Cardiac fibroblast (primary cell): ENCODE measurements around the gene SERPINE1.
"Not testable (repeated sequence)": the region's sequence is repeated elsewhere in the genome, so short reads cannot be mapped to it uniquely, and the experiment has no call there.

Experiments
- DNase-seq, 2 donors: peaks; one replicate each; pipeline versions ENCODE4 v3.0.0 to v3.0.0-alpha.2; 2010; ENCODE audit warnings: low read depth in 2 of 2
- H3K4me3 ChIP-seq, 2 donors: replicated peaks in 1 of 2; 1 replicate in 1 of 2; 2 replicates in 1 of 2; pipeline ENCODE4 v1.5.1; 2011; ENCODE audit warnings: low read depth in 2 of 2, low read length in 2 of 2, mild to moderate bottlenecking in 2 of 2, moderate library complexity in 1 of 2
- TF ChIP-seq, protein P1 (sequence below): IDR thresholded peaks from one replicate; pipeline ENCODE4 v1.5.1; 2011; ENCODE audit warnings: low read depth, mild to moderate bottlenecking, low read length, inconsistent platforms

Gene SERPINE1

DNA sequence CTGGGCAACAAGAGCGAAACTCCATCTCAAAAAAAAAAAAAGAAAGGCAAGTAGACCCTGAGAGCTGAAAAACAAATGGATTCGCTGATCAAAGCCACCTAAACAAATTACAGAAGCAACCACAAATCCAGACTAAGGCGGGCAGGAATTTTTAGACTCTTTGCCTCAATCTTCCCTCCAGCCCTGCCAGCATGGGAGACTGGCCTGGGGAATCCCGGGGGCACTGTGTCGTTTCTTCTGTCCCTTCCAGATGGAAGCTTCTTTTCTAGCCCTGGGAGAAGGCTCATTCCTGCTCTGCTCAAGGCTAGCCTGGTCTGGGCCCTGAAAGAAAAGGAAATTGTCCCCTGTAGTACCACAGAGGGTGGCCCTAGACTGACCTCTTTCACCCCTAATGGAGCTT is 15.6 kb upstream of the SERPINE1 start:
- no peak overlapping the region for H3K4me3 ChIP-seq
- DNase-seq, result no peak
- TF ChIP-seq, protein P1, sequence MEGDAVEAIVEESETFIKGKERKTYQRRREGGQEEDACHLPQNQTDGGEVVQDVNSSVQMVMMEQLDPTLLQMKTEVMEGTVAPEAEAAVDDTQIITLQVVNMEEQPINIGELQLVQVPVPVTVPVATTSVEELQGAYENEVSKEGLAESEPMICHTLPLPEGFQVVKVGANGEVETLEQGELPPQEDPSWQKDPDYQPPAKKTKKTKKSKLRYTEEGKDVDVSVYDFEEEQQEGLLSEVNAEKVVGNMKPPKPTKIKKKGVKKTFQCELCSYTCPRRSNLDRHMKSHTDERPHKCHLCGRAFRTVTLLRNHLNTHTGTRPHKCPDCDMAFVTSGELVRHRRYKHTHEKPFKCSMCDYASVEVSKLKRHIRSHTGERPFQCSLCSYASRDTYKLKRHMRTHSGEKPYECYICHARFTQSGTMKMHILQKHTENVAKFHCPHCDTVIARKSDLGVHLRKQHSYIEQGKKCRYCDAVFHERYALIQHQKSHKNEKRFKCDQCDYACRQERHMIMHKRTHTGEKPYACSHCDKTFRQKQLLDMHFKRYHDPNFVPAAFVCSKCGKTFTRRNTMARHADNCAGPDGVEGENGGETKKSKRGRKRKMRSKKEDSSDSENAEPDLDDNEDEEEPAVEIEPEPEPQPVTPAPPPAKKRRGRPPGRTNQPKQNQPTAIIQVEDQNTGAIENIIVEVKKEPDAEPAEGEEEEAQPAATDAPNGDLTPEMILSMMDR, result no peak

- no peak overlapping the region for H3K4me3 ChIP-seq
- DNase-seq, result peak; percentile 99 to 100
- TF ChIP-seq, protein P1, result no peak
Measured at GRCh38 chr7:101112233-101112632, 14.7 kb upstream of the SERPINE1 start.

DNA sequence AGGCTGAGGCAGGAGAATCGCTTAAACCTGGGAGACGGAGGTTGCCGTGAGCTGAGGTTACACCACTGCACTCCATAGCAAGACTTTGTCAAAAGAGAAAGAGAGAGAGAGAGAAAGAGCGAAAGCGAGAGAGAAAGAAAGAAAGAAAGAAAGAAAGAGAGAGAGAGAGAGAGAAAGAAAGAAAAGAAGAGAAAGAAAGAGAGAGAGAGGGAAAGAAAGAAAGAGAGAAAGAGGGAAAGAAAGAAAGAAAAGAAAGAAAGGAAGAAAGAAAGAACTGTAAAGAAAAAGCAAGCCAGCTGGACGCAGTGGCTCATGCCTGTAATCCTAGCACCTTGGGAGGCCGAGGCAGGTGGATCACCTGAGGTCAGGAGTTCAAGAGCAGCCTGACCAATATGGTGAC is 13.8 kb upstream of the SERPINE1 start:
- H3K4me3 ChIP-seq, DNase-seq: not testable (repeated sequence)

- TF ChIP-seq, protein P1, result no peak
- peak in 1 of 2 donors; percentile 34 for DNase-seq
- no peak overlapping the region for H3K4me3 ChIP-seq
Measured at GRCh38 chr7:101113836-101114235, 13.1 kb upstream of the SERPINE1 start.

DNA sequence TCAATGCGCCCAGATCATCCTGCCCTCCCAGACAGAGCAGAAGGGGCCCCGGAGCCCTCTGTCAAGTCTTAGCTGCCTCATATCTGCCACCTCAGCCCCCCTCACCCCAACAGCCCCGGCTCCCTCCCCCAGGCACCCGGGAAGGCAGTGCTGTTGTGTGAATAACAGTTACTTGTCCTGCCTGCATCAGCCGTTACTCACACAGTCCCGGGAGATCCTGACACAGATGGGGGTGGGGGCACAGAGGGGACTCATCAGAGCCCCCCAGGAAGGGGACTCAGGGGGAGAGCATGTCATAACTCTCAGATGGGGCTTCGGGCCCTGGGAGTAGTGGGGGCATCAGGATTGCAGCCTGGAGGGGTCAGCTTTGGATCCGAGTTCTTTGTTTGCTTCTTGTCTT is 12.4 kb upstream of the SERPINE1 start:
- H3K4me3 ChIP-seq, result no peak overlapping the region
- DNase-seq, result peak in 1 of 2 donors; percentile 84
- TF ChIP-seq, protein P1, result no peak

DNA sequence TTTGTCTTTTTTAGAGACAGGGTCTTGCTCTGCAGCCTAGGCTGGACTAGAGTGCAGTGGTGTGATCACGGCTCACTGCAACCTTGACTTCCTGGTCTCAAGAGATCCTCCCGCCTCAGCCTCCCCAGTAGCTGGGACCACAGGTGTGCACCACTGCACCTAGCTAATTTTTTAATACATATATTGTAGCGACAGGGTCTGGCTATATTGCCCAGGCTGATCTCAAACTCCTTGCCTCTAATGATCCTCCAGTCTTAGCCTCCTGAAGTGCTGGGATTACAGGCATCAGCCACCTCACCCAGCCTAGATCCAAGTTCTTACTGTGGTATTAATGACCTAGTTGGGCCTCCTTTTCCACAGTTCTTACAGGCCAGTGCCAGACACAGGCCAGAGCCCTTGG is 11.7 kb upstream of the SERPINE1 start:
- no peak for DNase-seq

DNA sequence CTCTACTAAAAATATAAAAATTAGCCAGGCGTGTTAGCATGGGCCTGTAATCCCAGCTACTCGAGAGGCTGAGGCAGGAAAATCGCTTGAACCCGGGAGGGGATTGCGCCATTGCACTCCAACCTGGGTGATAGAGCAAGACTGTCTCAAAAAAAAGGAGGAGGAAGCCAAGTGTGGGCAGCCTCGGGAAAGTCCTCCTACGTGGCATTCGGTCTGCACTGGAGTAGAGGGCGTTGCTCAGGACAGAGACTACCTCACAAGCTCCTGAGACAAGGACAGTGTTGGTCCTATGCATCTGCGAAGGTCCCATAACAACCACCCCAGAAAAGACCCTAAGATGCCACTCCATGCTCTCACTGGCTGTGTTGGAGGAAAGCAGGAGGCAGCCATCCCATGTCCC is 10.0 kb upstream of the SERPINE1 start:
- TF ChIP-seq, protein P1, result no peak
- H3K4me3 ChIP-seq, result no peak overlapping the region
- DNase-seq, result peak; percentile 80 to 88

More for the DNA sequence above, 11.7 kb upstream of the SERPINE1 start:
- no peak overlapping the region for H3K4me3 ChIP-seq
- TF ChIP-seq, protein P1, result no peak
